ENCODE results near the gene PXK. TPM values are rescaled to one million over a fixed set of nuclear protein-coding genes. Genes with fewer than 3 reads are reported as not detected.

The PXK gene
- total RNA-seq, 2 experiments from 2014 or later = 22.2 to 23.6 TPM

- ATAC-seq (no peak), DNase-seq (no peak)
- Mint-ChIP-seq H3K4me3 (no peak overlapping the region), H3K4me1 (ENCODE audit: low read depth) (peaks cover 30% of the 10 kb centered on the region), H3K27ac (no peak overlapping the region), H3K27me3 (no peaks in the 10 kb centered on the region), H3K36me3 (ENCODE audit: low read depth) (no peaks in the 10 kb centered on the region), H3K9me3 (no peaks in the 10 kb centered on the region)
- ChIA-PET CTCF (interaction anchor here (5.2 kb wide), 1 partner anchor 22 kb away, joined by 27 read pairs; the partner anchor contains the start of gene KCTD6), POLR2A (no interaction called here)
- intact Hi-C loops (cut with micrococcal nuclease) = no loop called here
- TF ChIP-seq, protein P1, sequence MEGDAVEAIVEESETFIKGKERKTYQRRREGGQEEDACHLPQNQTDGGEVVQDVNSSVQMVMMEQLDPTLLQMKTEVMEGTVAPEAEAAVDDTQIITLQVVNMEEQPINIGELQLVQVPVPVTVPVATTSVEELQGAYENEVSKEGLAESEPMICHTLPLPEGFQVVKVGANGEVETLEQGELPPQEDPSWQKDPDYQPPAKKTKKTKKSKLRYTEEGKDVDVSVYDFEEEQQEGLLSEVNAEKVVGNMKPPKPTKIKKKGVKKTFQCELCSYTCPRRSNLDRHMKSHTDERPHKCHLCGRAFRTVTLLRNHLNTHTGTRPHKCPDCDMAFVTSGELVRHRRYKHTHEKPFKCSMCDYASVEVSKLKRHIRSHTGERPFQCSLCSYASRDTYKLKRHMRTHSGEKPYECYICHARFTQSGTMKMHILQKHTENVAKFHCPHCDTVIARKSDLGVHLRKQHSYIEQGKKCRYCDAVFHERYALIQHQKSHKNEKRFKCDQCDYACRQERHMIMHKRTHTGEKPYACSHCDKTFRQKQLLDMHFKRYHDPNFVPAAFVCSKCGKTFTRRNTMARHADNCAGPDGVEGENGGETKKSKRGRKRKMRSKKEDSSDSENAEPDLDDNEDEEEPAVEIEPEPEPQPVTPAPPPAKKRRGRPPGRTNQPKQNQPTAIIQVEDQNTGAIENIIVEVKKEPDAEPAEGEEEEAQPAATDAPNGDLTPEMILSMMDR (IDR thresholded peaks at IDR 0.05) = no peak
Observed at GRCh38 chr3:58469096-58469495, 136.4 kb downstream of the PXK start.

- no peak for ATAC-seq
- Mint-ChIP-seq H3K4me3 (no peak overlapping the region), H3K27me3 (no peaks in the 10 kb centered on the region), H3K4me1 (ENCODE audit: low read depth) (peaks cover 37% of the 10 kb centered on the region), H3K36me3 (ENCODE audit: low read depth) (no peaks in the 10 kb centered on the region), H3K9me3 (no peaks in the 10 kb centered on the region), H3K27ac (no peak overlapping the region)
- ChIA-PET POLR2A (interaction anchor here (0.6 to 1.4 kb wide), 3 partner anchors 23 to 164 kb away, joined by 3 read pairs; partner anchors contain the start of genes HTD2 and RPP14), CTCF (interaction anchor here (5.2 kb wide), 1 partner anchor 21 kb away, joined by 27 read pairs; the partner anchor contains the start of gene KCTD6)
- TF ChIP-seq, protein P1 (IDR thresholded peaks at IDR 0.05) = no peak
- intact Hi-C loops (cut with micrococcal nuclease) = no loop called here
- no peak for DNase-seq
Observed at GRCh38 chr3:58470363-58471024, 137.8 kb downstream of the PXK start.

GRCh38 chr3:58471025-58471887 is 138.6 kb downstream of the PXK start:
- intact Hi-C loops (cut with micrococcal nuclease) = no loop called here
- ChIA-PET CTCF (interaction anchor here (0.7 to 5.2 kb wide), 4 partner anchors 20 to 159 kb away, joined by 3 to 27 read pairs (median 4); partner anchors contain the start of gene KCTD6), POLR2A (interaction anchor here (0.9 to 1.5 kb wide), 5 partner anchors 7 to 165 kb away, joined by 3 to 5 read pairs (median 3); partner anchors contain the start of genes HTD2 and RPP14)
- H3K27ac Mint-ChIP-seq = peak overlapping the region; percentile 44
- H3K4me1 Mint-ChIP-seq (ENCODE audit: low read depth) = peaks cover 37% of the 10 kb centered on the region
- no peaks in the 10 kb centered on the region for H3K36me3 Mint-ChIP-seq (ENCODE audit: low read depth)
- no peaks in the 10 kb centered on the region for H3K9me3 Mint-ChIP-seq
- DNase-seq = peak; percentile 74
- H3K27me3 Mint-ChIP-seq = no peaks in the 10 kb centered on the region
- TF ChIP-seq, protein P1 (IDR thresholded peaks at IDR 0.05) = no peak
- ATAC-seq = peak; percentile 95
- H3K4me3 Mint-ChIP-seq = no peak overlapping the region

DNA sequence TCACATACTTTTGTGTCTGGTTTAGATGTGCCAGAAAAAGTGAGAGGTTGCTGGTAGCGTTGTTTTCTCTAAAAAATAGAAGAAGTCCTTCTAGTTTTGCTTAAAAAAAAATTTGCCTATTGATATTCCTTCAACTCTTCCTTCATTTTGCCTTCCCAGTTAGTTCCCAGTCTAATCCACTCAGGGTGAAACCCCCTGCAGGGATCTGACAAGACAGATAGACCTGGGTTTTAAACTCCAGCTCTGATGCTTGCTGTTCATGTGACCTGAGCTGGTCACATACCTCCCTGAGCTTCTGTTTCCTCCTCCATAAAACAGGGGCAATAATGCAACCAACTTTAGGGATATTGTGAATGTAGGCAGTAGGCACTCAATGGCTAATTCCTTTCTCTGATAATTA is 140.6 kb downstream of the PXK start:
- Mint-ChIP-seq H3K27ac (no peak overlapping the region), H3K36me3 (ENCODE audit: low read depth) (no peaks in the 10 kb centered on the region), H3K4me1 (ENCODE audit: low read depth) (peaks cover 37% of the 10 kb centered on the region), H3K4me3 (no peak overlapping the region), H3K9me3 (no peaks in the 10 kb centered on the region), H3K27me3 (no peaks in the 10 kb centered on the region)
- DNase-seq (no peak), ATAC-seq (no peak)
- TF ChIP-seq, protein P1 (IDR thresholded peaks at IDR 0.05) = no peak
- intact Hi-C loops (cut with micrococcal nuclease) = no loop called here
- CTCF ChIA-PET = interaction anchor here (0.9 to 5.2 kb wide), 4 partner anchors 10 to 25 kb away, joined by 3 to 27 read pairs (median 9); partner anchors contain the start of gene KCTD6
- POLR2A ChIA-PET = no interaction called here

Data from activated CD8-positive, alpha-beta T cell treated with anti-CD3 and anti-CD28 coated beads for 36 hours (primary cell).